ENCODE results near the gene XPO4.

DNA sequence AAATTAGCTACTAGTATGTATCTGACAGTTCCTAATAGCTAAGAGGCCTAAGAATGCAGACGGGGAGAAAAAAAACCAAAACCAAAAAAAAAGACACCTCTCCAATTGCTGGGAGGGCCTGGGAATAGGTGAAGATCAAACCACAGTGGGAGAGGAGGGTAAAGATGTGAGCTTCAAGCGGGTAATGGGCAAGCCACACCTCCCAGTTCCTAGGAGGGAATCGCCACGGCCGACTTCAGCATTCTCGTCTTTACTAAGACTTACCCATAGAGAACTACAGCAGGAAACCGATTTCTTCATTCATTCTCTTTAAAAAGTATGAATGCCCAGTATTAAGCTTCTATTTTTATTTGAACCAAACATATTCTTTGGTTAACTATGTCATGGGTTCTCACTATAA lies 123.1 kb downstream of the XPO4 start:
- TF ChIP-seq CTCF (IDR thresholded peaks at IDR 0.05): no peak
- no peak for TF ChIP-seq POLR2A (IDR thresholded peaks at IDR 0.05)
